Measurements from ENCODE around the gene VPS52. TPM values are rescaled to one million over a fixed set of nuclear protein-coding genes. Genes with fewer than 3 reads are reported as not detected.

VPS52 gene
- total RNA-seq, 2 experiments from 2014 or later: 35.6 to 45.2 TPM

DNA sequence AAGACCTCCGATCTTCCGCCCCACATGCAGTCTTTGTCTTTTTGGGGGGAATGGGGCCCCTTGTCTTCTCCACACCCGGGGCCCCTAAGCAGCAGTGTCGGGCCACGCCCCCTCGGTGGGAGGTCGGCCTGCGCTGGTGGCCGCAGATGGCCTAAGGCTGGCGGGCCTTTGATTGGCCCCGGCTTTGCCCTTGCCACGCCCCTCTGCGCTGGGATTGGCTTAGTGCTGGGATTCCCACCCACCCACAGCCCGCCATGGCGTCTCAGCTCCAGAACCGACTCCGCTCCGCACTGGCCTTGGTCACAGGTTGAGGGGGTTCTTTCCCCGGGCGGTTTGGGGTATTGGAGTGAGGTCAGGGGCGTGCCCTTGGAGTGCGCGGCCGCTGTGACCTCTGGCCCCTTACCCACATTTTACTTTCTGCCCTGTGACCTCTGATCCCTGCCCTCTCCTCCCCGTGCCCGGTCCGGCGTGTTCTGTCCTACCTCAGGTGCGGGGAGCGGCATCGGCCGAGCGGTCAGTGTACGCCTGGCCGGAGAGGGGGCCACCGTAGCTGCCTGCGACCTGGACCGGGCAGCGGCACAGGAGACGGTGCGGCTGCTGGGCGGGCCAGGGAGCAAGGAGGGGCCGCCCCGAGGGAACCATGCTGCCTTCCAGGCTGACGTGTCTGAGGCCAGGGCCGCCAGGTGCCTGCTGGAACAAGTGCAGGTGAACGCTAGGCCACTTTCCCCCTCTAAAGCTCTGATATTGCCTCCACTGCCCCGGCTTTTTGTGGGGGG is 67.1 kb downstream of the VPS52 start, which contains the start of gene HSD17B8:
Gene HSD17B8 (plus strand): TSS at position 241 of the 776 bp plus-strand sequence. CDS start 14 bp downstream, at position 255.
- ChIA-PET CTCF (interaction anchor here (0.5 to 1.7 kb wide), 6 partner anchors 41 to 1467 kb away, joined by 3 to 8 read pairs (median 4); partner anchors contain the start of genes RPS18 and VPS52), POLR2A (interaction anchor here (1.0 to 2.4 kb wide), 4 partner anchors 45 to 360 kb away, joined by 3 to 19 read pairs (median 5); partner anchors contain the start of gene PSMB8)
- H3K9me3 Mint-ChIP-seq (ENCODE audit: low read depth): no peaks in the 10 kb centered on the region
- ATAC-seq (peak; percentile 48), DNase-seq (peak; percentile 96)
- intact Hi-C loops (cut with DNase I, micrococcal nuclease): loop anchor here (1.0 to 10.0 kb wide), 18 partner anchors 22 to 1540 kb away; partner anchors contain the start of genes AGPAT1 (in 2 of the 2), CUTA (in 2 of the 2), RNF5 (in 2 of the 2) and BRD2 (in 1 of the 2)
- peak within 1 kb of the TSS; percentile 77 for H3K4me3 Mint-ChIP-seq
- H3K36me3 Mint-ChIP-seq (ENCODE audit: low read depth): peaks cover 42% of the 10 kb centered on the region
- H3K27ac Mint-ChIP-seq: peak within 1 kb of the TSS; percentile 96
- H3K4me1 Mint-ChIP-seq: peaks cover 66% of the 10 kb centered on the region
- no peaks in the 10 kb centered on the region for H3K27me3 Mint-ChIP-seq

DNA sequence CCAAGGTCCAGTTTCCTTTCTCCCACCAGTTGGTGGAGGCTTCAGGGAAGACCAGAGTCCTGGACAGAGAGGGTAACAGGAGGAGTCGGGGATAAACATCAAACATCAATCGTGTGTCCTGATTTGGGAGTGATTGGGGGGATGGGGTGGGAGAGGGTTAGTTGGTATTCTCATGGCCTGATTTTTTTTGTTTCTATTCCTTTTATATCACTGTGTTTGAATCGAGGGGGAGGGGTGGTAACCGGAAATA is 67.6 kb downstream of the VPS52 start:
- ATAC-seq: no peak
- DNase-seq: no peak
- ChIA-PET CTCF (interaction anchor here (0.6 to 1.7 kb wide), 3 partner anchors 42 to 68 kb away, joined by 3 to 8 read pairs (median 4); partner anchors contain the start of genes RPS18 and VPS52), POLR2A (interaction anchor here (1.0 to 2.4 kb wide), 4 partner anchors 45 to 360 kb away, joined by 3 to 19 read pairs (median 5); partner anchors contain the start of gene PSMB8)
- Mint-ChIP-seq H3K4me3 (peak overlapping the region; percentile 77), H3K4me1 (peaks cover 65% of the 10 kb centered on the region), H3K27me3 (no peaks in the 10 kb centered on the region), H3K27ac (peak overlapping the region; percentile 34), H3K36me3 (ENCODE audit: low read depth) (peaks cover 39% of the 10 kb centered on the region), H3K9me3 (ENCODE audit: low read depth) (no peaks in the 10 kb centered on the region)
- intact Hi-C loops (cut with DNase I, micrococcal nuclease): loop anchor here (1.0 to 10.0 kb wide), 13 partner anchors 21 to 1539 kb away; partner anchors contain the start of genes AGPAT1 (in 2 of the 2), RNF5 (in 2 of the 2), C6orf47 (in 1 of the 2) and CLIC1 (in 1 of the 2)

DNA sequence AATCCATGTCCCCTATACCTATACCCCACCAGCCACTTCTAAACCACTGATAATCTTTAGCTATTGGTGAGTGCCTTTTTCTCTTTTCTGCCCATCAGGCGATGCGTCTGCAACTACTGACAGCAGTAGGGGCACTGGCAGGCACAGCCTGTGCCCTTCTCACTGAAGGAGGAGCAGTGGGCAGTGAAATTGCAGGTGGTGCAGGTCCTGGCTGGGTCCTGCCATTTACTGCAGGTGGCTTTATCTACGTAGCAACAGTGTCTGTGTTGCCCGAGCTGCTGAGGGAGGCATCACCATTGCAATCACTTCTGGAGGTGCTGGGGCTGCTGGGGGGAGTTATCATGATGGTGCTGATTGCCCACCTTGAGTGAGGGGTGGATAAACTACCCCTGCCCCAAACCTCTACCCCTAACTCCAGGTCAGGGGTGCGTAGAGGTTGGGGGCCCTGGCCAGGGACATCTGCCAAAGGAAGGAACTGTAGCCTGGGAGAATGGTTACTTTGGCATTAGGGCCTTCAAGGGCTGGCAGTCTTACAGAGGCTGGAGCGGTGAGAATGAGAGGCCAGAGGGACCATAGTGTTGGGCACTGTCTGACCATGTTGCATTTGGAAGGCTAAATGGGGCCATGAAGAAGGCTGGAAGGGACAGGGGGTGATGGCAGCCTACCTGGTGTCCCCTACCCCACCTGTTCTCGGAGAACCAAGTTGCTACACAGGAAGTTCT is 68.1 kb downstream of the VPS52 start:
- Mint-ChIP-seq H3K4me1 (peaks cover 65% of the 10 kb centered on the region), H3K27ac (no peak overlapping the region), H3K9me3 (ENCODE audit: low read depth) (no peaks in the 10 kb centered on the region), H3K27me3 (no peaks in the 10 kb centered on the region), H3K4me3 (peak overlapping the region; percentile 77), H3K36me3 (ENCODE audit: low read depth) (peaks cover 38% of the 10 kb centered on the region)
- ChIA-PET CTCF (interaction anchor here (1.0 to 1.2 kb wide), 2 partner anchors 45 to 96 kb away, joined by 3 to 5 read pairs; partner anchors contain the start of gene RGL2), POLR2A (no interaction called here)
- ATAC-seq (no peak), DNase-seq (no peak)
- intact Hi-C loops (cut with DNase I, micrococcal nuclease): loop anchor here (1.0 to 10.0 kb wide), 13 partner anchors 21 to 1539 kb away; partner anchors contain the start of genes AGPAT1 (in 2 of the 2), RNF5 (in 2 of the 2), C6orf47 (in 1 of the 2) and CLIC1 (in 1 of the 2)

DNA sequence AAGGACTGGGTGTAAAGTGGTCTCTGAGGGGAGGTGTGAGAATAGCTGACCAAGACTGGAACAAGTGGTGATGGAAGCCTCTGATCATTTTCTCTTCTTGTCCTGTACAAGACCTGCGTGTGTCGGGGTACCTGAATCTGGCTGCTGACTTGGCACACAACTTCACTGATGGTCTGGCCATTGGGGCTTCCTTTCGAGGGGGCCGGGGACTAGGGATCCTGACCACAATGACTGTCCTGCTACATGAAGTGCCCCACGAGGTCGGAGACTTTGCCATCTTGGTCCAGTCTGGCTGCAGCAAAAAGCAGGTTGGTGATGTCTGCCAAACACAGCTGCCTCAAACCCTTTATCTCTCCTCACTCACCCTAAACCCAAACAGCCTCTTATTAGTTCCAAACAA is 68.9 kb downstream of the VPS52 start:
- H3K4me1 Mint-ChIP-seq: peaks cover 73% of the 10 kb centered on the region
- ChIA-PET CTCF (interaction anchor here (0.9 to 1.2 kb wide), 3 partner anchors 46 to 96 kb away, joined by 3 to 5 read pairs (median 4); partner anchors contain the start of genes B3GALT4 and RGL2), POLR2A (no interaction called here)
- ATAC-seq (no peak), DNase-seq (no peak)
- intact Hi-C loops (cut with DNase I, micrococcal nuclease): loop anchor here (5.0 to 10.0 kb wide), 8 partner anchors 212 to 1538 kb away; partner anchors contain the start of genes AGPAT1 (in 2 of the 2), RNF5 (in 2 of the 2), C6orf47 (in 1 of the 2) and CLIC1 (in 1 of the 2)
- no peak overlapping the region for H3K27ac Mint-ChIP-seq
- peaks cover 38% of the 10 kb centered on the region for H3K36me3 Mint-ChIP-seq (ENCODE audit: low read depth)
- no peaks in the 10 kb centered on the region for H3K9me3 Mint-ChIP-seq (ENCODE audit: low read depth)
- H3K27me3 Mint-ChIP-seq: no peaks in the 10 kb centered on the region
- H3K4me3 Mint-ChIP-seq: peak overlapping the region; percentile 40

DNA sequence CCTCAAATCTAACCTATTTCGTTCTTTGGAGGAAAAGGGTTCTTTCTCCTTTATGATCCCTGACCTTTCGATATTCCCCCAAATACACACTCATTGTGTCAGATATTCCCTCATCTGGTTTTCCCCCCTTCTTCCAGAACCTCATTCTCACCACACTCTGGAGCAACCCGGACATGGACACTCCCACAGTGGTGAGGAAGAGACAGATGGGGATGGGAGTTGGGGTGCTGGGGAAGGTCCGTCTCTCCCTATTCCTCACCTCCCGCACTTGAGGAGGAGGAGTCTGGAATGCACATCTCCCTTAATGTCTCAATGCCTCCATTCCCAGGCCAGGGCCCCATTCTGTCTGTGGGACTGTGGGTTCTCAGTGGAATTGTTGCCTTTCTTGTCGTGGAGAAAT is 69.7 kb downstream of the VPS52 start:
- H3K4me3 Mint-ChIP-seq: peak overlapping the region; percentile 100
- no peaks in the 10 kb centered on the region for H3K9me3 Mint-ChIP-seq (ENCODE audit: low read depth)
- H3K27ac Mint-ChIP-seq: peak overlapping the region; percentile 99
- ChIA-PET CTCF (interaction anchor here (0.6 kb wide), 1 partner anchor 362 kb away, joined by 3 read pairs; no protein-coding TSS in a partner anchor), POLR2A (no interaction called here)
- H3K4me1 Mint-ChIP-seq: peaks cover 76% of the 10 kb centered on the region
- intact Hi-C loops (cut with DNase I, micrococcal nuclease): loop anchor here (2.0 to 10.0 kb wide), 11 partner anchors 213 to 1537 kb away; partner anchors contain the start of genes AGPAT1 (in 2 of the 2), RNF5 (in 2 of the 2), C6orf47 (in 1 of the 2) and CLIC1 (in 1 of the 2)
- H3K27me3 Mint-ChIP-seq: no peaks in the 10 kb centered on the region
- no peak for ATAC-seq
- peaks cover 45% of the 10 kb centered on the region for H3K36me3 Mint-ChIP-seq (ENCODE audit: low read depth)
- no peak for DNase-seq

DNA sequence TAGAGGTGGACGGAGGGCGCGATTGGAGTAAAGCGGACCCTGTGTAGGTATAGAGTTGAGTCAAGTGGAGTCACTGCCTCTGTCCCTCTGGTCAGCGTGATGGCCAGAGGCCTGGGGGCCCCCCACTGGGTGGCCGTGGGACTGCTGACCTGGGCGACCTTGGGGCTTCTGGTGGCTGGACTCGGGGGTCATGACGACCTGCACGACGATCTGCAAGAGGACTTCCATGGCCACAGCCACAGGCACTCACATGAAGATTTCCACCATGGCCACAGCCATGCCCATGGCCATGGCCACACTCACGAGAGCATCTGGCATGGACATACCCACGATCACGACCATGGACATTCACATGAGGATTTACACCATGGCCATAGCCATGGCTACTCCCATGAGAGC is 70.5 kb downstream of the VPS52 start:
- Mint-ChIP-seq H3K27ac (peak overlapping the region; percentile 99), H3K9me3 (ENCODE audit: low read depth) (no peaks in the 10 kb centered on the region), H3K4me1 (peaks cover 71% of the 10 kb centered on the region), H3K4me3 (peak overlapping the region; percentile 100), H3K27me3 (no peaks in the 10 kb centered on the region), H3K36me3 (ENCODE audit: low read depth) (peaks cover 50% of the 10 kb centered on the region)
- intact Hi-C loops (cut with DNase I, micrococcal nuclease): loop anchor here (2.0 to 10.0 kb wide), 11 partner anchors 214 to 1536 kb away; partner anchors contain the start of genes AGPAT1 (in 2 of the 2), RNF5 (in 2 of the 2), C6orf47 (in 1 of the 2) and CLIC1 (in 1 of the 2)
- POLR2A ChIA-PET: no interaction called here
- ATAC-seq (no peak), DNase-seq (no peak)
- CTCF ChIA-PET: no interaction called here

Small RNA genes lying within 50 kb of the gene (microRNA-seq; reads per million reads assigned to microRNA genes)
- 40.2 reads per million, percentile 53 among the genes with 10 or more reads in this experiment for gene MIR219A1 (ENCODE audit: borderline replicate concordance)
- gene MIR6834 (ENCODE audit: borderline replicate concordance): not detected
- gene MIR6873 (ENCODE audit: borderline replicate concordance): not detected

Other genes with a start within 250 kb of the VPS52 start
- 10 to 100 TPM; 11.5 to 13.3 TPM for gene HLA-DPA1, start 198.2 kb downstream of the VPS52 start, total RNA-seq
- gene HLA-DPB1, start 195.9 kb downstream of the VPS52 start, total RNA-seq: 1 to 10 TPM; 5.2 to 5.4 TPM
- 1 to 10 TPM; 1.9 to 2.0 TPM for gene COL11A2, start 79.4 kb downstream of the VPS52 start, total RNA-seq
- gene RXRB, start 71.2 kb downstream of the VPS52 start, total RNA-seq: 10 to 100 TPM; 41.0 to 45.4 TPM
- 10 to 100 TPM; 33.0 to 41.8 TPM for gene SLC39A7, start 71.0 kb downstream of the VPS52 start, total RNA-seq
- gene HSD17B8, start 67.2 kb downstream of the VPS52 start, total RNA-seq: 10 to 100 TPM; 23.4 to 33.2 TPM
- gene RING1, start 63.4 kb downstream of the VPS52 start, total RNA-seq: 10 to 100 TPM; 28.3 to 39.3 TPM
- 1,000 to 10,000 TPM; 2,706 to 4,631 TPM for gene RPS18, start 199 bp upstream of the VPS52 start, total RNA-seq
- gene B3GALT4, start 5.2 kb upstream of the VPS52 start, total RNA-seq: 1 to 10 TPM; 2.8 to 3.5 TPM
- gene WDR46, start 17.4 kb upstream of the VPS52 start, total RNA-seq: 10 to 100 TPM; 63.5 to 69.4 TPM
- 10 to 100 TPM; 65.4 to 96.9 TPM for gene PFDN6, start 17.7 kb upstream of the VPS52 start, total RNA-seq
- gene RGL2, start 27.1 kb upstream of the VPS52 start, total RNA-seq: 10 to 100 TPM; 19.9 to 21.5 TPM
- gene TAPBP, start 42.2 kb upstream of the VPS52 start, total RNA-seq: 100 to 1,000 TPM; 164 to 190 TPM
- 1 to 10 TPM; 9.0 to 9.9 TPM for gene ZBTB22, start 45.9 kb upstream of the VPS52 start, total RNA-seq
- 10 to 100 TPM; 66.2 to 75.5 TPM for gene DAXX, start 51.1 kb upstream of the VPS52 start, total RNA-seq
- gene KIFC1, start 119.9 kb upstream of the VPS52 start, total RNA-seq: 10 to 100 TPM; 86.0 to 89.3 TPM
- 10 to 100 TPM; 24.9 to 28.2 TPM for gene PHF1, start 139.1 kb upstream of the VPS52 start, total RNA-seq
- 100 to 1,000 TPM; 154 to 188 TPM for gene CUTA, start 146.2 kb upstream of the VPS52 start, total RNA-seq
- 10 to 100 TPM; 43.6 to 45.6 TPM for gene SYNGAP1, start 148.2 kb upstream of the VPS52 start, total RNA-seq
- gene ZBTB9, start 182.7 kb upstream of the VPS52 start, total RNA-seq: 1 to 10 TPM; 9.3 to 9.5 TPM

Data from activated CD4-positive, alpha-beta T cell treated with anti-CD3 and anti-CD28 coated beads for 36 hours (primary cell).